IMR-90 (cell line): ENCODE data around the gene LRP1B. TPM values are rescaled to one million over a fixed set of nuclear protein-coding genes. Genes with fewer than 3 reads are reported as not detected.

ENCODE experiments used
- ATAC-seq: fragments of 200-7000 bp; cut with Tn5 transposase; 2 replicates; pipeline ENCODE4 v1.9.1; 2020; ENCODE audit warnings: low read depth, mild to moderate bottlenecking, moderate library complexity
- BruUV-seq: library from RNA; stranded (reverse); fragments of 400-500 nt; replicated peaks from 2 replicates; lab custom pipeline; 2021; lab: Mats Ljungman, UMichigan
- CTCF ChIA-PET: fragments of 300-600 bp; formaldehyde crosslinking; extraction: SDS; loops from one replicate; lab custom pipeline; 2021; ENCODE audit warnings: antibody characterized with exemption; lab: Yijun Ruan, JAX
- POLR2A ChIA-PET: fragments of 300-600 bp; sonication (Branson Sonifier 250); formaldehyde crosslinking; loops from one replicate; lab custom pipeline; 2022; ENCODE audit warnings: antibody characterized with exemption; ENCODE audit not compliant: unreplicated experiment; lab: Charles Lee
- DNase-seq: peaks from one replicate; pipeline ENCODE4 v3.0.0; 2013
- H2AFZ ChIP-seq: replicated peaks from 2 replicates; pipeline ENCODE3; 2013; ENCODE audit warnings: low read length, mild to moderate bottlenecking; ENCODE audit not compliant: poor library complexity
- H2AK5ac ChIP-seq: 2 replicates; pipeline ENCODE4 v1.6.1; 2013; ENCODE audit warnings: low read depth, low read length, inconsistent platforms
- H2AK9ac ChIP-seq: replicated peaks from 2 replicates; pipeline ENCODE3; 2013; ENCODE audit warnings: mild to moderate bottlenecking, low read depth, low read length, moderate library complexity; ENCODE audit not compliant: poor library complexity
- H2BK120ac ChIP-seq: 2 replicates; pipeline ENCODE4 v1.6.1; 2013; ENCODE audit warnings: low read depth, low read length, inconsistent platforms
- H2BK15ac ChIP-seq: 3 replicates; pipeline ENCODE4 v1.6.1; 2013; ENCODE audit warnings: low read depth, low read length, inconsistent platforms
- H2BK20ac ChIP-seq: 2 replicates; pipeline ENCODE4 v1.6.1; 2013; ENCODE audit warnings: low read depth, mild to moderate bottlenecking, inconsistent platforms, low read length, moderate library complexity
- H2BK5ac ChIP-seq: 2 replicates; pipeline ENCODE4 v1.6.1; 2013; ENCODE audit warnings: mild to moderate bottlenecking, low read depth, low read length, inconsistent platforms; ENCODE audit not compliant: poor library complexity, severe bottlenecking
- H3K14ac ChIP-seq: replicated peaks from 2 replicates; pipeline ENCODE4 v1.6.1; 2013; ENCODE audit warnings: low read depth, low read length, inconsistent platforms
- H3K18ac ChIP-seq: 2 replicates; pipeline ENCODE4 v1.6.1; 2013; ENCODE audit warnings: low read depth, low read length, control low read depth
- H3K23ac ChIP-seq: 2 replicates; pipeline ENCODE4 v1.6.1; 2013; ENCODE audit warnings: low read depth, low read length, inconsistent platforms
- H3K27ac ChIP-seq: 2 replicates; pipeline ENCODE4 v1.5.1; 2013; ENCODE audit warnings: mild to moderate bottlenecking, control low read depth, low read length; ENCODE audit not compliant: insufficient read depth
- H3K27me3 ChIP-seq: 2 replicates; pipeline ENCODE4 v1.6.1; 2013; ENCODE audit warnings: low read length; ENCODE audit not compliant: control insufficient read depth, insufficient read depth
- H3K36me3 ChIP-seq: 2 replicates; pipeline ENCODE4 v1.6.1; 2013; ENCODE audit warnings: low read length, mixed read lengths; ENCODE audit not compliant: control insufficient read depth, insufficient read depth
- H3K4ac ChIP-seq: 2 replicates; pipeline ENCODE4 v1.6.1; 2013; ENCODE audit warnings: low read depth, low read length, inconsistent platforms
- H3K4me1 ChIP-seq: 2 replicates; pipeline ENCODE4 v1.6.1; 2013; ENCODE audit warnings: low read length, mixed read lengths; ENCODE audit not compliant: control insufficient read depth, insufficient read depth
- H3K4me2 ChIP-seq: 2 replicates; pipeline ENCODE4 v1.6.1; 2013; ENCODE audit warnings: low read depth, mild to moderate bottlenecking, control low read depth, low read length, moderate library complexity
- H3K4me3 ChIP-seq: 2 replicates; pipeline ENCODE4 v1.5.1; 2013; ENCODE audit warnings: low read depth, mild to moderate bottlenecking, control low read depth, low read length, moderate library complexity; ENCODE audit not compliant: insufficient read depth
- H3K56ac ChIP-seq: 2 replicates; pipeline ENCODE4 v1.6.1; 2013; ENCODE audit warnings: low read length, inconsistent platforms; ENCODE audit not compliant: insufficient read depth; ENCODE audit errors: extremely low read depth
- H3K79me1 ChIP-seq, 2 experiments: 2 replicates each; pipeline ENCODE4 v1.6.1; 2013; ENCODE audit warnings: low read length in 2 of 2, inconsistent platforms in 1 of 2, low read depth in 1 of 2
- H3K9ac ChIP-seq: 2 replicates; pipeline ENCODE4 v1.6.1; 2013; ENCODE audit warnings: low read depth, low read length, control low read depth
- H3K9me1 ChIP-seq: 2 replicates; pipeline ENCODE4 v1.6.1; 2013; ENCODE audit warnings: low read length, inconsistent platforms; ENCODE audit not compliant: insufficient read depth
- H3K9me3 ChIP-seq: 2 replicates; pipeline ENCODE4 v1.6.1; 2013; ENCODE audit warnings: low read length; ENCODE audit not compliant: control insufficient read depth, insufficient read depth
- H4K20me1 ChIP-seq: 2 replicates; pipeline ENCODE4 v1.6.1; 2013; ENCODE audit warnings: low read length, inconsistent platforms; ENCODE audit not compliant: insufficient read depth
- H4K5ac ChIP-seq: 2 replicates; pipeline ENCODE4 v1.6.1; 2013; ENCODE audit warnings: mild to moderate bottlenecking, low read depth, low read length, control low read depth
- H4K8ac ChIP-seq, 2 experiments: 2 replicates each; pipeline ENCODE4 v1.6.1; 2013; ENCODE audit warnings: low read depth in 2 of 2, low read length in 2 of 2, control low read depth in 1 of 2, inconsistent platforms in 1 of 2
- H4K91ac ChIP-seq: 2 replicates; pipeline ENCODE4 v1.6.1; 2013; ENCODE audit warnings: low read depth, low read length, inconsistent platforms; ENCODE audit not compliant: insufficient read depth
- BHLHE40 ChIP-seq: fragments of 150-350 bp; IDR thresholded peaks from 2 replicates; pipeline ENCODE4 v1.6.1; 2016; ENCODE audit warnings: mild to moderate bottlenecking, low read depth, low read length
- CEBPB ChIP-seq: IDR thresholded peaks from 2 replicates; pipeline ENCODE4 v1.6.1; 2012; ENCODE audit warnings: low read depth, low read length, improper control_type of control experiment
- CHD1 ChIP-seq: IDR thresholded peaks from 2 replicates; pipeline ENCODE4 v1.6.1; 2012; ENCODE audit warnings: low read depth, low read length, improper control_type of control experiment
- RAD21 ChIP-seq: IDR thresholded peaks from 2 replicates; pipeline ENCODE4 v1.6.1; 2012; ENCODE audit warnings: low read length, improper control_type of control experiment
- WGBS, 2 experiments: methylation state at CpG; one replicate each; pipeline versions ENCODE4 v1.1.5 to v1.1.7; 2013; ENCODE audit warnings: missing lambda C conversion rate in 2 of 2; ENCODE audit not compliant: insufficient read length in 1 of 2; ENCODE audit errors: extremely low coverage in 2 of 2; 5-methylcytosine and 5-hydroxymethylcytosine counted together
- dilution Hi-C: fragments of 300-500 bp; cut with HindIII; formaldehyde crosslinking; loops from one replicate; pipeline ENCODE4 v1.14.3; 2018; ENCODE audit warnings: low sequenced_read_pairs; ENCODE audit not compliant: unreplicated experiment
- in situ Hi-C: fragments of 300-500 bp; cut with MboI; formaldehyde crosslinking; loops from 3 replicates; pipeline ENCODE4 v1.14.3; 2019; ENCODE audit warnings: low sequenced_read_pairs, inconsistent platforms, mixed read lengths
- intact Hi-C: fragments of 100-400 bp; cut with micrococcal nuclease; formaldehyde crosslinking; loops from 2 replicates; pipeline ENCODE4 v1.10.0; 2022
- polyA plus RNA-seq, 3 experiments: library from polyadenylated mRNA; depleted of rRNA; stranded (reverse); fragments of >200 nt; gene quantifications; 2 replicates each; pipeline ENCODE4 v1.2.3, GENCODE V29; 2012; ENCODE audit warnings: low replicate concordance in 1 of 3
- total RNA-seq: library from RNA; depleted of rRNA; stranded (reverse); fragments of >200 nt; gene quantifications from 2 replicates; pipeline ENCODE4 v1.2.3, GENCODE V29; 2012

LRP1B gene
- total and polyA plus RNA-seq, 2 of the 4 experiments (the other 2 are of a cell fraction), result under 0.01 to 0.02 TPM

- in situ Hi-C loops, result no loop called here
- dilution Hi-C loops, result no loop called here
- no peak for ATAC-seq
These were observed 231.1 kb downstream of the LRP1B start for GRCh38 chr2:141899740-141900139.

More at GRCh38 chr2:141899740-141900139, 231.1 kb downstream of the LRP1B start:
- H4K20me1 ChIP-seq, result no peaks in the 10 kb centered on the region
- no peaks in the 10 kb centered on the region for H3K27me3 ChIP-seq
- H3K36me3 ChIP-seq, result no peaks in the 10 kb centered on the region
- no peak overlapping the region for H3K9ac ChIP-seq
- CTCF ChIA-PET, result no interaction called here
- H2AK5ac ChIP-seq, result no peak overlapping the region
- no peak overlapping the region for H2BK20ac ChIP-seq
- no peak overlapping the region for H4K91ac ChIP-seq
- H4K5ac ChIP-seq, result no peak overlapping the region
- no peak overlapping the region for H3K27ac ChIP-seq
- no peaks in the 10 kb centered on the region for H3K9me3 ChIP-seq
- no peak overlapping the region for H2BK5ac ChIP-seq
- H3K14ac ChIP-seq, result no peak overlapping the region
- H3K79me1 ChIP-seq, result no peaks in the 10 kb centered on the region
- POLR2A ChIA-PET, result no interaction called here
- H3K4me3 ChIP-seq, result no peak overlapping the region
- H2BK15ac ChIP-seq, result no peak overlapping the region
- TF ChIP-seq CHD1, result no peak
- no peak for TF ChIP-seq RAD21
- TF ChIP-seq CEBPB, result no peak
- TF ChIP-seq BHLHE40, result no peak
- no peak overlapping the region for H3K4ac ChIP-seq
- H3K9me1 ChIP-seq, result no peaks in the 10 kb centered on the region
- no peak overlapping the region for H2AFZ ChIP-seq
- DNase-seq, result no peak
- H2BK120ac ChIP-seq, result no peak overlapping the region
- no CpG with 5 or more reads among the region's 4 CpGs for WGBS, 2 experiments
- no peak overlapping the region for H3K56ac ChIP-seq
- H2AK9ac ChIP-seq, result no peak overlapping the region
- no peaks in the 10 kb centered on the region for H3K4me1 ChIP-seq
- H3K23ac ChIP-seq, result no peak overlapping the region
- no TSS peak for BruUV-seq
- H3K18ac ChIP-seq, result no peak overlapping the region
- no peak overlapping the region for H3K4me2 ChIP-seq
- H4K8ac ChIP-seq, result no peak overlapping the region
- intact Hi-C loops, result no loop called here
